HCT116 (cell line): Measurements from ENCODE around the gene PPP2R5C. TPM values are rescaled to one million over a fixed set of nuclear protein-coding genes. Genes with fewer than 3 reads are reported as not detected.

Source experiments
- ATAC-seq: fragments of 200-7000 bp; cut with Tn5 transposase; 2 replicates; pipeline ENCODE4 v1.9.1; 2020; ENCODE audit warnings: mild to moderate bottlenecking, moderate library complexity
- BruUV-seq: library from RNA; stranded (reverse); fragments of 400-500 nt; replicated peaks from 2 replicates; lab custom pipeline; 2021; lab: Mats Ljungman, UMichigan
- CTCF ChIA-PET: fragments of 300-600 bp; sonication (Branson Sonifier 250); formaldehyde crosslinking; loops from one replicate; lab custom pipeline; 2021; ENCODE audit warnings: antibody characterized with exemption; lab: Charles Lee
- POLR2A ChIA-PET: fragments of 300-600, 350-600 bp; sonication (Branson Sonifier 250); formaldehyde crosslinking; loops from one replicate; lab custom pipeline; 2021; ENCODE audit warnings: antibody characterized with exemption; lab: Charles Lee
- RAD21 ChIA-PET, 2 experiments: fragments of 300-600 bp; sonication (Branson Sonifier 250); formaldehyde crosslinking; loops; one replicate each; lab custom pipeline; 2023; ENCODE audit warnings: low total read pairs in 2 of 2; ENCODE audit not compliant: uncharacterized antibody in 2 of 2, unreplicated experiment in 2 of 2, low non-redundant PET in 1 of 2; lab: Charles Lee
- DNase-seq: peaks from one replicate; pipeline ENCODE4 v3.0.0-alpha.2; 2010; ENCODE audit warnings: low read depth, low spot score
- H2AFZ ChIP-seq: fragments of 200-600 bp; shearing (Covaris generic), sonication (generic); 2 replicates; pipeline ENCODE4 v1.6.1; 2017; ENCODE audit warnings: low read depth, mixed run types, mixed read lengths, antibody characterized with exemption, low read length; ENCODE audit not compliant: poor library complexity, severe bottlenecking
- H3K27ac ChIP-seq: 2 replicates; pipeline ENCODE4 v1.5.1; 2012; ENCODE audit warnings: low read depth, low read length
- H3K27me3 ChIP-seq: fragments of 200-600 bp; sonication (generic); 2 replicates; pipeline ENCODE4 v1.6.1; 2016; ENCODE audit warnings: mixed run types, low read length, mixed read lengths; ENCODE audit not compliant: insufficient read depth
- H3K36me3 ChIP-seq, 2 experiments: fragments of 200-500 bp in 1 of 2; fragments of 200-600 bp in 1 of 2; sonication (Bioruptor generic) in 1 of 2; sonication (generic) in 1 of 2; 2 replicates each; pipeline versions ENCODE4 v1.5.1 to v1.6.1; 2014 to 2016; ENCODE audit warnings: low read length in 2 of 2, inconsistent platforms in 1 of 2, mixed read lengths in 1 of 2, mixed run types in 1 of 2; ENCODE audit not compliant: insufficient read depth in 2 of 2, control insufficient read depth in 1 of 2
- H3K4me1 ChIP-seq, 2 experiments: fragments of 200-600 bp in 1 of 2; sonication (generic) in 1 of 2; 2 replicates each; pipeline versions ENCODE4 v1.5.1 to v1.6.1; 2012 to 2017; ENCODE audit warnings: low read length in 2 of 2, inconsistent platforms in 1 of 2, mild to moderate bottlenecking in 1 of 2, mixed read lengths in 1 of 2, mixed run types in 1 of 2, moderate library complexity in 1 of 2; ENCODE audit not compliant: insufficient read depth in 2 of 2, control insufficient read depth in 1 of 2
- H3K4me2 ChIP-seq: fragments of 200-600 bp; sonication (generic); 2 replicates; pipeline ENCODE4 v1.6.1; 2017; ENCODE audit warnings: mixed run types, low read length, mixed read lengths
- H3K4me3 ChIP-seq, 2 experiments: fragments of 200-600 bp in 1 of 2; sonication (generic) in 1 of 2; replicated peaks in 1 of 2; 2 replicates each; pipeline ENCODE4 v1.5.1; 2011 to 2016; ENCODE audit warnings: low read length in 2 of 2, control low read depth in 1 of 2, low read depth in 1 of 2, mild to moderate bottlenecking in 1 of 2, mixed read lengths in 1 of 2, mixed run types in 1 of 2
- H3K79me2 ChIP-seq: fragments of 200-600 bp; sonication (generic); 2 replicates; pipeline ENCODE4 v1.6.1; 2017; ENCODE audit warnings: mild to moderate bottlenecking, mixed run types, low read length, moderate library complexity, mixed read lengths; ENCODE audit not compliant: insufficient read depth
- H3K9ac ChIP-seq: fragments of 200-600 bp; sonication (generic); 2 replicates; pipeline ENCODE4 v1.6.1; 2016; ENCODE audit warnings: low read length, mixed read lengths
- H3K9me2 ChIP-seq: fragments of 200-600 bp; sonication (generic), shearing (Covaris generic); 2 replicates; pipeline ENCODE4 v1.6.1; 2017; ENCODE audit warnings: mixed run types, mild to moderate bottlenecking, moderate library complexity; ENCODE audit not compliant: insufficient read depth
- H3K9me3 ChIP-seq, 2 experiments: fragments of 200-500 bp in 1 of 2; fragments of 200-600 bp in 1 of 2; sonication (Bioruptor generic) in 1 of 2; sonication (generic) in 1 of 2; 2 replicates each; pipeline ENCODE4 v1.6.1; 2014 to 2017; ENCODE audit warnings: low read length in 2 of 2, mixed read lengths in 2 of 2, inconsistent platforms in 1 of 2, low read depth in 1 of 2, mild to moderate bottlenecking in 1 of 2, mixed run types in 1 of 2, moderate library complexity in 1 of 2; ENCODE audit not compliant: control insufficient read depth in 1 of 2, insufficient read depth in 1 of 2
- H4K20me1 ChIP-seq: fragments of 200-600 bp; sonication (generic), shearing (Covaris generic); 2 replicates; pipeline ENCODE4 v1.6.1; 2017; ENCODE audit warnings: mixed run types, mild to moderate bottlenecking, moderate library complexity; ENCODE audit not compliant: insufficient read depth
- CBX3 ChIP-seq: IDR thresholded peaks from 2 replicates; pipeline ENCODE4 v1.6.1; 2012; ENCODE audit warnings: low read depth
- CTCF ChIP-seq, 3 experiments: fragments of 200-600 bp in 1 of 3; sonication (generic) in 1 of 3; IDR thresholded peaks in 2 of 3; conservative IDR thresholded peaks in 1 of 3; 2 replicates each; pipeline ENCODE4 v1.5.1; 2012 to 2017; ENCODE audit warnings: low read depth in 2 of 3, low read length in 2 of 3, antibody characterized with exemption in 1 of 3, borderline replicate concordance in 1 of 3, control low read depth in 1 of 3, mild to moderate bottlenecking in 1 of 3, mixed read lengths in 1 of 3, mixed run types in 1 of 3, moderate library complexity in 1 of 3; ENCODE audit not compliant: insufficient read depth in 1 of 3
- ELF1 ChIP-seq: IDR thresholded peaks from 2 replicates; pipeline ENCODE4 v1.6.1; 2012; ENCODE audit warnings: low read depth, borderline replicate concordance
- EZH2phosphoT487 ChIP-seq: fragments of 200-600 bp; IDR thresholded peaks from 2 replicates; pipeline ENCODE4 v1.6.1; 2018; ENCODE audit warnings: antibody characterized with exemption, borderline replicate concordance
- POLR2A ChIP-seq: IDR thresholded peaks from 2 replicates; pipeline ENCODE4 v1.7.0; 2011; ENCODE audit warnings: borderline replicate concordance; ENCODE audit not compliant: insufficient read depth, insufficient read length; ENCODE audit errors: extremely low read depth
- REST ChIP-seq: IDR thresholded peaks from 2 replicates; pipeline ENCODE4 v1.6.1; 2012; ENCODE audit warnings: low read depth
- SP1 ChIP-seq: IDR thresholded peaks from 2 replicates; pipeline ENCODE4 v1.6.1; 2012; ENCODE audit warnings: low read depth
- SRF ChIP-seq: IDR thresholded peaks from 2 replicates; pipeline ENCODE4 v1.6.1; 2012; ENCODE audit warnings: low read depth
- ZBTB33 ChIP-seq: IDR thresholded peaks from 2 replicates; pipeline ENCODE4 v1.6.1; 2011; ENCODE audit warnings: mild to moderate bottlenecking, low read length, moderate library complexity; ENCODE audit not compliant: insufficient replicate concordance; ENCODE audit errors: extremely low read depth
- intact Hi-C: fragments of 100-400 bp; cut with micrococcal nuclease; formaldehyde crosslinking; loops from 2 replicates; pipeline ENCODE4 v1.10.0; 2022
- total RNA-seq: library from RNA; stranded (reverse); gene quantifications from one replicate; pipeline ENCODE4 v1.2.1, GENCODE V29; 2021; ENCODE audit not compliant: unreplicated experiment

Gene PPP2R5C
- total RNA-seq, 1 experiment from 2014 or later: 117 TPM

GRCh38 chr14:101830271-101830670 lies 68.8 kb downstream of the PPP2R5C start:
- no peak overlapping the region for H3K4me3 ChIP-seq
- BruUV-seq: no TSS peak
- POLR2A ChIA-PET: no interaction called here

More at GRCh38 chr14:101830271-101830670, 68.8 kb downstream of the PPP2R5C start:
- Histone ChIP-seq H4K20me1 (0 out of 2 replicates have a peak, but pooled peaks cover 4% of the 10 kb centered on the region), H3K4me1 (no peaks in the 10 kb centered on the region), H3K36me3 (no peaks in the 10 kb centered on the region), H3K4me2 (no peak overlapping the region), H3K79me2 (peaks cover 93% of the 10 kb centered on the region), H2AFZ (no peak overlapping the region), H3K9ac (no peak overlapping the region), H3K27me3 (no peaks in the 10 kb centered on the region), H3K27ac (no peak overlapping the region), H3K9me2 (no peaks in the 10 kb centered on the region), H3K9me3 (no peaks in the 10 kb centered on the region)
- no peak for ATAC-seq
- TF ChIP-seq ZBTB33: no peak
- no peak for TF ChIP-seq SP1
- TF ChIP-seq SRF: no peak
- TF ChIP-seq CBX3: no peak
- no peak for TF ChIP-seq ELF1
- no peak for TF ChIP-seq POLR2A
- TF ChIP-seq EZH2phosphoT487: no peak
- no peak for TF ChIP-seq REST
- no peak for TF ChIP-seq CTCF (IDR thresholded peaks at IDR 0.05 in 2 of 3, conservative IDR thresholded peaks at IDR 0.05 in 1 of 3; ENCODE audit: borderline replicate concordance in 1 of 3, insufficient read depth in 1 of 3, low read depth in 2 of 3, low read length in 2 of 3)
- intact Hi-C loops: no loop called here
- DNase-seq: no peak
- ChIA-PET CTCF (no interaction called here), RAD21 (no interaction called here)
